Measurements from ENCODE around the gene ZNF345.

ZNF345 gene

DNA sequence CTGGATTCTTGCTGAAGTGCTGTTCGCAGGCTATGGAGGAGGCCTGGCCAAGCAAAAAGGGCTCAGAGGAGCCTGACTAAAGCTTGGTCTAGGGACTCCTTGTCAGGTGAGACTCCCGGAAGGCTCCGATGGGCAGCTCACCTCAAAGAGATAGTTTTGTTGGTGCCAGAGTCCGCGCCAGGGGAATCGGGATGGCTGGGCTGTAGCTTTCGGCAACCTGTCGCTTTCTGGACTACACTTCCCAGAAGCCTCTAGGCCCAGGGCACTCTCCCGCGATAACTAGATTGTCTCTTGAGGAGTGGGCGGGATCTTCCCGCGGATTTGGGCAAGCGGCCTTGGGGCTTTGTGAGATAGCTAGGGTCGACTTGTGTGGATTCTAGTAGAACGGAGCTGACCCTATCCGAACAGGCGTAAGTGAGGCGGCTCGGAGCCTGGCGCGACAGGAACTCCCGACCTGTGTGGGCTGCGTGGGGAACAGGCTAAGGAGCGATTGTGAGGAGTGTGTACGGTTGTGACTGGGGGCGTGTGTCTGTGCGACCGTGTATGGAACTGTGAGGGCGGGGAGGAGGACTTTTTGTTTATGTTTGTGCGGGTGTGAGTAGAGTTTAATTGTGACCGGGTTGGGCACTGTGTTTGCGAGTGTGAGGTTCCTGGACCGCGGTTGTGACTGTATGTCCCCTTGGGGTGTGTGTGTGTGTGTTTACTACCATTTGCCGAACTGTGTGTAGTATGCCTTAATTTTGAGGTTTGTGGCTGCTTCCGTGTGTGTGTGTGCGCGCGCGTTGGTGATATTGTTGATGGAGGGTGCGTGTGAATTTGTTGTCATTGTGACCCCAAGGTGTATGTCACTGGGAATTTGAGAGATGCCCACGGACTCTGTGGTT is at the start of gene ZNF345:
ZNF345 (plus strand) TSS at position 318 of the 884 bp plus-strand sequence. CDS start 25,955 bp downstream, outside the sequence.
- Histone ChIP-seq H3K27me3 (ENCODE audit: insufficient read depth, low read length) (no peaks in the 10 kb centered on the region), H3K9me3 (ENCODE audit: low read length) (peaks cover 19% of the 10 kb centered on the region), H3K4me1 (ENCODE audit: insufficient read depth, low read length) (peaks cover 6% of the 10 kb centered on the region), H3K36me3 (ENCODE audit: insufficient read depth, low read length) (peaks cover 18% of the 10 kb centered on the region), H3K4me3 (ENCODE audit: low read length) (peak within 1 kb of the TSS; percentile 82), H2AFZ (ENCODE audit: low read depth, low read length) (peak within 1 kb of the TSS; percentile 93)

DNA sequence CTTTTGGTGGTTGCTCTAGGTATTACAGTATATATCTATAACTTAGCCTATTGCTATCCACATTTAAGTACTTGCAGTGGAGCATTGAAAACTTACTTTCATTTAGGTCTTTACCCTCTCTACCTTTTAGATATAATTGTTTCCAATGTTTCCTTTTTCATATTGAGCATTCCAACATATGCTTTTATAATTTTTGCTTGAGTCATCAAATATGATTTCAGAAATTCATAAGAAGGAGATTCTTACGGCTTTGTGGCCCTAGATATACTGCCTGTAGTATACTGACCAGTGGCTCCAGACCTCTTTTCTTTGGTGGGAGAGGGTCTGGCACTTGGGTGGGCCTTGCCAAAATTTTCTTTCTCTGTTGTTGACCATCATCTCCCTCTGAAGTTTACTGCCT is 45.3 kb upstream of the ZNF345 start:
- H3K36me3 ChIP-seq (ENCODE audit: insufficient read depth, low read length) = no peaks in the 10 kb centered on the region
- no peaks in the 10 kb centered on the region for H3K9me3 ChIP-seq (ENCODE audit: low read length)
- no peak overlapping the region for H2AFZ ChIP-seq (ENCODE audit: low read depth, low read length)
- H3K4me3 ChIP-seq (ENCODE audit: low read length) = no peak overlapping the region
- no peaks in the 10 kb centered on the region for H3K4me1 ChIP-seq (ENCODE audit: insufficient read depth, low read length)
- no peaks in the 10 kb centered on the region for H3K27me3 ChIP-seq (ENCODE audit: insufficient read depth, low read length)

DNA sequence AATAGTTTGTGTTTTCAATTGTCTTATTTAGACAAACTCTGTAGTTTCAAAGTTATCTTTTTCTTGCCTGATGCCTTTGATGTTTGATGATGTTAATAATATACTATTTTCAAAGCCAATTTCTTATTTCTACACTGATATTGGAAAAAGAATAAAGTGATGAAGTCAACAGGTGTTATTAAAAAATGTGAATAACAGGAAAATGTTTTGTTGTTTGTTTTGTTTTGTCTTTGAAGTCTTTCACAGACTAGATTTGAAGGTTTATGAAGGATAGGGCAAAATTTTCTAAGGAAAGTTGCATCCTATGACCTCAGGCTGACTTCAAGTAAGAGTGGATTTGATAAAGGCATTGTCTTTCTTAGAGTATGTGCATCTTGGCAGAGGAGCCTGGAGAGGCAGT is 43.6 kb upstream of the ZNF345 start:
- Histone ChIP-seq H3K27me3 (ENCODE audit: insufficient read depth, low read length) (no peaks in the 10 kb centered on the region), H3K9me3 (ENCODE audit: low read length) (peaks cover 2% of the 10 kb centered on the region), H2AFZ (ENCODE audit: low read depth, low read length) (no peak overlapping the region), H3K36me3 (ENCODE audit: insufficient read depth, low read length) (no peaks in the 10 kb centered on the region), H3K4me1 (ENCODE audit: insufficient read depth, low read length) (no peaks in the 10 kb centered on the region), H3K4me3 (ENCODE audit: low read length) (no peak overlapping the region)

DNA sequence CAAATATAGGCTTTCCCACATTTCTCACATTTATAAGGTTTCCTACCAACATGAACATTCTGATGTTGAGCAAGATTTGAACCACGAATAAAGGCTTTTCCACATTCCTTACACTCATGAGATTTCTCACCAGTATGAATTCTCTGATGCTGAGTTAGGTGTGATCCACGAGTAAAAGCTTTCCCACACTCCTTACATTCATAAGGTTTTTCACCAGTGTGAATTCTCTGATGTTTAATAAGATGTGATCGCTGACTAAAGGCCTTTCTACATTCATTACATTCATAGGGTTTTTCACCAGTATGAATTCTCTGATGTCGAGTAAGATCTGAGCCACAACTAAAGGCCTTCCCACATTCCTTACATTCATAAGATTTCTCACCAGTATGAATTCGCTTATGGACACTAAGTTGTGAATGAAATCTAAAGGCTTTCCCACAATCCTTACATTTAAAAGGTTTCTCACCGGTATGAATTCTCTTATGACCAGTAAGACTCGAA is 31.5 kb upstream of the ZNF345 start:
- Histone ChIP-seq H3K36me3 (ENCODE audit: insufficient read depth, low read length) (peaks cover 54% of the 10 kb centered on the region), H3K4me1 (ENCODE audit: insufficient read depth, low read length) (no peaks in the 10 kb centered on the region), H3K4me3 (ENCODE audit: low read length) (no peak overlapping the region), H3K27me3 (ENCODE audit: insufficient read depth, low read length) (no peaks in the 10 kb centered on the region), H3K9me3 (ENCODE audit: low read length) (peaks cover 70% of the 10 kb centered on the region), H2AFZ (ENCODE audit: low read depth, low read length) (no peak overlapping the region)

DNA sequence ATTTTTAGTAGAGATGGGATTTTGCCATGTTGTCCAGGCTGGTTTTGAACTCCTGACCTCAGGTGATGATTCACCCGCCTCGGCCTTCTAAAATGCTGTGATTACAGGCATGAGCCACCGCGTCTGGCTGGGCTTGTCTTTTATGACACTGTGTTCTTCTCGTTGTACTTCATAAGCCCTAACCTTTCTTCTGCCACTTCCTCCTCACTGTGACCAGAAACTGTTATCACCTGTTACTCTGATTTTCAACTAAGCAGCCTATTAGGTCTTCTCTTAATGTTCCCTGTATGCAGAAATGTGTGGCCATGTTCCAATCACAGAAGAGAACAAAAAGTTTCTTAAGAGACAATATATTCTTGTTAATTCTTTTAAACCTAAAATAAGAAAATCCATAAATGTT is 28.9 kb upstream of the ZNF345 start:
- H3K4me1 ChIP-seq (ENCODE audit: insufficient read depth, low read length) = no peaks in the 10 kb centered on the region
- H3K4me3 ChIP-seq (ENCODE audit: low read length) = no peak overlapping the region
- no peaks in the 10 kb centered on the region for H3K27me3 ChIP-seq (ENCODE audit: insufficient read depth, low read length)
- peaks cover 72% of the 10 kb centered on the region for H3K36me3 ChIP-seq (ENCODE audit: insufficient read depth, low read length)
- no peak overlapping the region for H2AFZ ChIP-seq (ENCODE audit: low read depth, low read length)
- peaks cover 76% of the 10 kb centered on the region for H3K9me3 ChIP-seq (ENCODE audit: low read length)

DNA sequence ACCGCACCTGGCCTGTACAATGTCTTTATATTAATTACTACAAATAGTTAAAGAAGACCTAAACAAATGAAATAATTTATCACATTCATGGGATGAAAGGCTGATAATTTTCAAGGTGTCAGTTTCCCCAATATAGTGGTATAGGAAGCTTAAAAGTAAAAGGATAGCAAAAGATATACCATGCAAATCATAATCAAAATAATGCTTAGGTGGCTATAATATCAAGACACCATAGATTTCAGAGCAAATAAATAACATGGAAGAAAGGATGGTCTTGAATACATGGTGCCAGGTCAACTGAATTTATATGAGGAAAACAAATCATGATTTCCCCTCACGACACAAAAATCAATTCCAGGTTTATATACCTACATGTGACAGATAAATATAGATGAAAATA is 17.2 kb upstream of the ZNF345 start:
- no peaks in the 10 kb centered on the region for H3K27me3 ChIP-seq (ENCODE audit: insufficient read depth, low read length)
- H3K4me3 ChIP-seq (ENCODE audit: low read length) = no peak overlapping the region
- peaks cover 53% of the 10 kb centered on the region for H3K9me3 ChIP-seq (ENCODE audit: low read length)
- H3K36me3 ChIP-seq (ENCODE audit: insufficient read depth, low read length) = peaks cover 20% of the 10 kb centered on the region
- H3K4me1 ChIP-seq (ENCODE audit: insufficient read depth, low read length) = no peaks in the 10 kb centered on the region
- no peak overlapping the region for H2AFZ ChIP-seq (ENCODE audit: low read depth, low read length)

DNA sequence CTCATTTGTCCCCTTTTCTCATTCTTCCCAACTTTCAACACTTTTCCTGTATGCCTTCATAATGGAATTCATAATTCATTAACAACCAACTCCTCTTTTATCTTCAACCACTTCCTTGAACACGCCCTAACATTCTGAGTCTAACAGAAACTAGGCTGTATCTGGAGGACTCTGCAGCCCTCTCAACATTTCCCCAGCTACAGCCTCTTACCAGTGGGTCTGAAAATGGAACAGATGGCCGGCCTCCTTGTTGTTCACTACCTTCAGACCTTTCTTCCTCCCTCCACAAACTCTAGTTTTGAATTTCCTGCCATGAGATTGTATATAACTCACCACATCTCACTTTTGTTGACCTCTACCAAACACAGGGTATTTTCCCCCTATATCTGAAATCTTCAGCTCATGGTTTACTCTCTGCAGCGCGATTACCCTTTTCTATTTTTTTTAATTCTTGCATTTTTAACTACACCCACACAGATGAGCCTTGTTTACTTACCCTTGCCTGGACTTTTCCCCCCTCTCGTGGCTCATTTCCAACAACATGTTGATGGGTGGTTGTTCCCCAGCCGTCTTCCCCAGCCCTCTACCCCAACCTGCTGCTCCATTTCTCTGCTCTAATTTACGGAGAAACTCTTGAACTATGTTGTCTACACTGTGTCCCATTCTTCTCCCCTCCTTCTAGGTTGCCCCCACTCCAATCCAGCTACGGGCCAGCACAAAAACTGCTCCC is 13.3 kb upstream of the ZNF345 start:
- Histone ChIP-seq H3K9me3 (ENCODE audit: low read length) (peaks cover 43% of the 10 kb centered on the region), H3K4me1 (ENCODE audit: insufficient read depth, low read length) (no peaks in the 10 kb centered on the region), H3K4me3 (ENCODE audit: low read length) (peak overlapping the region; percentile 86), H3K27me3 (ENCODE audit: insufficient read depth, low read length) (no peaks in the 10 kb centered on the region), H3K36me3 (ENCODE audit: insufficient read depth, low read length) (peaks cover 19% of the 10 kb centered on the region), H2AFZ (ENCODE audit: low read depth, low read length) (peak overlapping the region; percentile 89)

DNA sequence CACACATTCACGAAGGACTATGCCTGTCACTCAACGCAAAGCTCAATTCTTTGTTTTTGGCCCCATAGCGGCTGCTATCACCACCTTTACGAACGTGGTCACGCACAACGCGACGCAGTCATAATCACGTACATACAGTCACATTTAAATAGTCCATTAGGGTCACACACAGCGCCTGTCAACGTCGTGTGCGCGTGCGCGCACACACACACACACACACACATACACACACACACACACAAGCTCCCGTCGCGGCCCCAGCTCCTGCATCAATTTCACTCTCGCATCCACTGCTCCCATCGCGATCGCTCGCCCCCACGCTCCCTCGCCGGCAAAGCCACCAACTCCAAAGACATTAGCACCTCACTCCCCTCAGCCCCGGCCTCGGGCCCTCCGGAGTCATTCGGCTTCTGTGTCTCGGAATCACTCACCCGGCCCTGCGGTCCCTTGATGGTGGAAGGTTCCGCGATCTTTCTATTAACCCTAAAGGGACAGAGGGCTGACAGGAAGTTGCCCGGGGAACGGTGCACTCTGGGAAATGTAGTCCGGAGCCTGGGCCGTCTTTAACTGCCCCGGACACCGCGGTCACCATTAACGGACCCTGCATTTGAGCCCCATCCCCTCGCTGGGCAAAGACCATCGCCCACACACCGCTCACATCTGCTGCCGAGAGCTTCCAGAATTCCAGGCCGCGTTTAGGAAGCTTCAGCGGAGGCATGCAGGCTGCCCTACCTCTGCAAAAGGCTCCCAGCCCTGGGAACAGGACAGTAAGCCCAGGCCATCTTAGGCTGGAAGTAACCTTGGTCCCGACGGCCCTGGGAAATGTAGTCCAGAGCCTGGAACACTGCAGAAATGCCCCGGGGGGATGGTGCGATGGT is 12.5 kb upstream of the ZNF345 start, which contains the start of gene ZNF790:
ZNF790 (minus strand) TSS at position 482 of the 878 bp plus-strand sequence. CDS start 12,768 bp downstream, outside the sequence.
- Histone ChIP-seq H3K9me3 (ENCODE audit: low read length) (peaks cover 42% of the 10 kb centered on the region), H3K27me3 (ENCODE audit: insufficient read depth, low read length) (no peaks in the 10 kb centered on the region)

DNA sequence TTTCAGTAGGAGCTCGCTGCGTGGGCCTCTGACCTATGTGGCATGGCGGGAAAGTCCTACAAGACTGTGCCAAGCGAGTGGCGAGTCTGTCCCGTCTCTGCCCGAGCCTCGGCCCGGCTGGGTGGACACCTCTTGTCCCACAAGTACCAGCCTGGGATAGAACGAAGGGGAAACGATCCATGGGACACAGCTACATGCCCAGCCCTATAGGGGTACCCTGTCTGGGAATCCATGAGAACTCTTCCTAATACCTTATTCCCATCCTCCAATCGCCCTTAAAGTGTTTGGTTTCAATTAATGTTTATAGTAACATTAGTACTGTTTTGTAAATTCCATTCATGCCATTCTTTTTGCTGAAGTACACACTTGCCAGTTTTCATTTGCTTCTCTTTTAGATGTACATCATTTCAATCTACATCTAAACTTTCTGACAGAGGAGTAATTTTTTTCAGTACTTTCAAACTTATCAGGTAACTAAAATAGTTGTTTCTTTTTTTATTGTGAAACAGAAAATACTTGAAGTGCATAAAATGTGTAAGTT is 11.8 kb upstream of the ZNF345 start:
- peak overlapping the region; percentile 89 for H2AFZ ChIP-seq (ENCODE audit: low read depth, low read length)
- H3K27me3 ChIP-seq (ENCODE audit: insufficient read depth, low read length) = no peaks in the 10 kb centered on the region
- no peaks in the 10 kb centered on the region for H3K4me1 ChIP-seq (ENCODE audit: insufficient read depth, low read length)
- H3K4me3 ChIP-seq (ENCODE audit: low read length) = peak overlapping the region; percentile 86
- H3K9me3 ChIP-seq (ENCODE audit: low read length) = peaks cover 41% of the 10 kb centered on the region
- peaks cover 9% of the 10 kb centered on the region for H3K36me3 ChIP-seq (ENCODE audit: insufficient read depth, low read length)

More for the DNA sequence above, 12.5 kb upstream of the ZNF345 start, which contains the start of gene ZNF790:
- peak within 1 kb of the TSS; percentile 86 for H3K4me3 ChIP-seq (ENCODE audit: low read length)
- H3K36me3 ChIP-seq (ENCODE audit: insufficient read depth, low read length) = peaks cover 16% of the 10 kb centered on the region
- H3K4me1 ChIP-seq (ENCODE audit: insufficient read depth, low read length) = no peaks in the 10 kb centered on the region
- H2AFZ ChIP-seq (ENCODE audit: low read depth, low read length) = peak within 1 kb of the TSS; percentile 89

DNA sequence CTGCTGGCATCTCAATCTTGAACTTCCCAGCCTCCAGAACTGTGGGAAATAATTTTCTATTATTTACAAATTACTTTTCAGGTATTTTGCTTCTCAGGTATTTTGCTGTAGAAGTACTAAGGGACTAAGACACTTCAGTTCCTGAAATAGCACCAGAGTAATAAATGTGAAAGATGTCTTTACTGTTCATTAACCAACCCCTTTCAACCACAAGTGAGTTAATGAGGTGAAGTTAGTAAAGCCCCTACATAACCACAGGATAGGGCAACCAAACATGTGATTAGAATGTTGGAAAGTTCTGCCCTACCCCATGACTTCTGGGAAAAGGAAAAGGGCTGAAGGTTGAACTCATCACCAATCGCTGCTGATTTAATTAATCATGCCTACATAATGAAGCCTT is 2.7 kb upstream of the ZNF345 start:
- peaks cover 12% of the 10 kb centered on the region for H3K9me3 ChIP-seq (ENCODE audit: low read length)
- peaks cover 6% of the 10 kb centered on the region for H3K4me1 ChIP-seq (ENCODE audit: insufficient read depth, low read length)
- peaks cover 5% of the 10 kb centered on the region for H3K36me3 ChIP-seq (ENCODE audit: insufficient read depth, low read length)
- H3K4me3 ChIP-seq (ENCODE audit: low read length) = no peak overlapping the region
- no peak overlapping the region for H2AFZ ChIP-seq (ENCODE audit: low read depth, low read length)
- H3K27me3 ChIP-seq (ENCODE audit: insufficient read depth, low read length) = no peaks in the 10 kb centered on the region

DNA sequence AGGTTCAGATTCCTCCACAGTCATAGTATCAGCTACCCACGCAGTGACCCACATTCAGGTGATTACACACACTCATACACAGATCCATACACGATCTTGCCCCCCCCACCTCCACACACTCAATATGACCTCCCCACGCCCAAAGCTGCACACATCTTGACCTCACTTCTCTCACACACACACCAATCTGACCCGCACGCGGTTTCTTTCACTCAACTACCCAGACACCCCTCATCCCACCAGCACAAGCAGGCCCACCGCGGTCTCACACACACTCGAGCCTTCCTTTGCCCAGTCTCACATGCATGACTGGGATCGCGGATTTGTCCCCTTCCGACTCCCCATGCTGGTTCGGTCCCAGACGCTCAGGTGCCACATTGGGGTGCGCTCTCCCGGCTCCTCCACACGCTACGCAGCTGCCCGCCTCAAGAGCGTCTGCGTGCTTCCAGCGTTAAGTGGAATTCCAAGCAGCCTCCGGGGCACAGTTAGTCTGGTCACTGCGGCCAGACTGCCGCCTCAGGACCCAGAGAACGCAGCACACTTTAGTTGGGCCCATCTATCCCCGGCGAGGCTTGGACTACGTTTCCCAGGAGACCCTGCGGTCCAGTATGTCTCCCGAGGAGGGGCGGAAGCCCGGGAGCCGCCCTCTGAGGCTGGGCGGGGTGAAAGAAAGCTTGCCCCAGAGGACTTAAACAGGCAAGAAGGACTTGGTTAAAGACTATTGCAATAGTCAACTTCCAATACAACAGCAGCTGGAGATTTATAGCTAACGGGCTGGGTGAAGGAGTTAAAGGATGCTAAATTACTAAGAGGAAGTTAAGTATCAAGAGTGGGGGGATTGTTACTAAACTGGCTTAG is 746 bp upstream of the ZNF345 start:
- H3K9me3 ChIP-seq (ENCODE audit: low read length) = peaks cover 17% of the 10 kb centered on the region
- H3K4me1 ChIP-seq (ENCODE audit: insufficient read depth, low read length) = peaks cover 6% of the 10 kb centered on the region
- H2AFZ ChIP-seq (ENCODE audit: low read depth, low read length) = peak overlapping the region; percentile 93
- no peaks in the 10 kb centered on the region for H3K27me3 ChIP-seq (ENCODE audit: insufficient read depth, low read length)
- peak overlapping the region; percentile 82 for H3K4me3 ChIP-seq (ENCODE audit: low read length)
- H3K36me3 ChIP-seq (ENCODE audit: insufficient read depth, low read length) = peaks cover 16% of the 10 kb centered on the region

All from neuron (in vitro differentiated cells).